ENCODE measurements around the gene ARFGAP3. TPM values are rescaled to one million over a fixed set of nuclear protein-coding genes. Genes with fewer than 3 reads are reported as not detected.

ARFGAP3 gene
- total RNA-seq, 2 donors from 2014 or later, result 38.0 to 46.3 TPM

GRCh38 chr22:42817556-42817955 lies 39.5 kb downstream of the ARFGAP3 start:
- no peak for DNase-seq
- ATAC-seq (replicated peaks in 1 of 2), result no peak
- H3K27ac Mint-ChIP-seq, result no peak overlapping the region
- no peaks in the 10 kb centered on the region for H3K4me1 Mint-ChIP-seq (ENCODE audit: low read depth)
- peaks cover 5 to 7% of the 10 kb centered on the region in 2 donors for H3K36me3 Mint-ChIP-seq (ENCODE audit: insufficient read depth in 2 of 2)
- H3K4me3 Mint-ChIP-seq, result no peak overlapping the region
- no peaks in the 10 kb centered on the region for H3K27me3 Mint-ChIP-seq (ENCODE audit: low read depth)
- no peaks in the 10 kb centered on the region for H3K9me3 Mint-ChIP-seq

GRCh38 chr22:42816336-42816735 lies 40.7 kb downstream of the ARFGAP3 start:
- H3K27ac Mint-ChIP-seq, result no peak overlapping the region
- DNase-seq (no peak), ATAC-seq (replicated peaks in 1 of 2) (no peak)
- H3K4me3 Mint-ChIP-seq, result no peak overlapping the region
- H3K27me3 Mint-ChIP-seq (ENCODE audit: low read depth), result no peaks in the 10 kb centered on the region
- no peaks in the 10 kb centered on the region for H3K4me1 Mint-ChIP-seq (ENCODE audit: low read depth)
- H3K9me3 Mint-ChIP-seq, result no peaks in the 10 kb centered on the region
- H3K36me3 Mint-ChIP-seq (ENCODE audit: insufficient read depth in 2 of 2), result no peaks in the 10 kb centered on the region

DNA sequence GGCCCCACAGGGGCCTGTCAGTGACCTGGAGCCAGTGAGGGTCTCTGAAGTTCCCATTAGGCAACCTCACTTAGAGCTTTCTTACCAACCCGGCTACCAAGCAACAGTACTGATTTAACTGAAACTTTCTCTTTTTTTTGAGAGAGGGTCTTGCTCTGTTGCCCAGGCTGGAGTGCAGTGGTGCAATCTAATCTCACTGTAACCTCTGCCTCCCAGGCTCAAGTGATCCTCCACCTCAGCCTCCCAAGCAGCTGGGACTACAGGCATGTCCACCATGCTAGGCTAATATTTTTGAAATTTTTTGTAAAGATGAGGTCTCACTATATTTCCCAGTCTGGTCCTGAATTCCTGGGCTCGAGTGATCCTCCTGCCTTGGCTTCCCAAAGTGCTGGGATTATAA lies 42.5 kb downstream of the ARFGAP3 start:
- no peak for ATAC-seq (replicated peaks in 1 of 2)
- no peak for DNase-seq
- no peaks in the 10 kb centered on the region for H3K27me3 Mint-ChIP-seq (ENCODE audit: low read depth)
- no peaks in the 10 kb centered on the region for H3K9me3 Mint-ChIP-seq
- H3K4me1 Mint-ChIP-seq (ENCODE audit: low read depth), result no peaks in the 10 kb centered on the region
- H3K27ac Mint-ChIP-seq, result no peak overlapping the region
- H3K4me3 Mint-ChIP-seq, result no peak overlapping the region
- no peaks in the 10 kb centered on the region for H3K36me3 Mint-ChIP-seq (ENCODE audit: insufficient read depth in 2 of 2)

DNA sequence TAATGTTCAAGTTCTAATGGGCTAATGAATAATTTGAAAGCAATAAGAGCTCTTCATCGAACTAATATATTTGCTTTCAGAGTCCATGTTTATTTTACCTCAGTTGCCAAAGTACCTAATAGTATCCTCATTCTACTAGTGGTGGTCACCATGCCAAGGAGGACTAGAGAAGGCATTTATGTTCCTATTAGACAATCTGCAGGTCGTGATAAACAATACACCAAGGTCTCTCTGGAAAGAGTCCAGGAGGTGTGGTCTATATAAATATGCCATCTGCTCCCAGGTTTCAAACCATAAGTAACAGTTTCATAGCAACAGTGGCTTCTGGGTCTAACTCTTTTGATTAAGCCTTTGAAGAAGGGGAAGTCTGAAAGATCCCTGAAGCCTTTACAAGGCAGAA lies 42.9 kb downstream of the ARFGAP3 start:
- H3K9me3 Mint-ChIP-seq, result no peaks in the 10 kb centered on the region
- H3K27me3 Mint-ChIP-seq (ENCODE audit: low read depth), result no peaks in the 10 kb centered on the region
- DNase-seq, result no peak
- no peak for ATAC-seq (replicated peaks in 1 of 2)
- no peaks in the 10 kb centered on the region for H3K36me3 Mint-ChIP-seq (ENCODE audit: insufficient read depth in 2 of 2)
- H3K4me3 Mint-ChIP-seq, result no peak overlapping the region
- H3K4me1 Mint-ChIP-seq (ENCODE audit: low read depth), result no peaks in the 10 kb centered on the region
- no peak overlapping the region for H3K27ac Mint-ChIP-seq

DNA sequence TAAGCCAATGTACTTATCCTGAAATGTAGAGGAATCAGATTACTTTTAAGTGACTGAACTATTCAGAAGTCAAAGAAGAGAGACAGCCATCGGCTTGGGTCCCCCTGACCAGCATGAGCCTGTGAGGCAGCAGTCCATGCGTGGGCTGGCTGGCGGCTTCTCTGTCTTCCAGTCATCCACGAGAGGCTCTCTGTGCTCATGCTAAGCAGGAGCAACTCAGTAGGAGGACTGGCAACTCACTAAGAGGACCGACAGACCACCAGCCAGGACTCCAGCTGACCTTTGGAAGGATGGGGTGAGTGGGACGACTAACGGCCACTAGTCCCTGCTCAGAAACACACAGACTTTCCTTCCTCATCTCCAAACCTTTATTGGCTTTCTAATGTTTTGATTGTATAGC lies 43.6 kb downstream of the ARFGAP3 start:
- Mint-ChIP-seq H3K9me3 (no peaks in the 10 kb centered on the region), H3K27ac (no peak overlapping the region), H3K27me3 (ENCODE audit: low read depth) (no peaks in the 10 kb centered on the region), H3K36me3 (ENCODE audit: insufficient read depth in 2 of 2) (no peaks in the 10 kb centered on the region), H3K4me3 (no peak overlapping the region), H3K4me1 (ENCODE audit: low read depth) (no peaks in the 10 kb centered on the region)
- ATAC-seq (replicated peaks in 1 of 2) (no peak), DNase-seq (no peak)

DNA sequence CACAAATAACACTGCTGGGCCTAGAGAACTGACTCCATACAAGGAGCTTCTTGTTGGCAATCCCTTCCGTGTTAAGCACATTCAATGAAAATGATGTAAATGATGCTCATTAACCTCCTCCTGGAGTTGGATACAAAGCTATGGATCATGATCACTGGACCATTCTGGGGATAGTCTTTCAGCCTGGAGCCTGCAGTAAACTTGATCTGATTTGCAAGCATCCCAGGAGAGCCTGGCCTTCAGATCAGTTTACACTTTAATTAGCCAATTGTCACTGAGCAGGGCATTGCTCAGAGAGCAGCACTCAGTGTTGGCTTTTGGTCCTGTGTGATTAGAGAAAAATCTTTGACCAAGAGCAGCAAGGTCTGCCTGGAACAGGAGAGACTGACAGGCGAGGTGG lies 45.6 kb downstream of the ARFGAP3 start:
- Mint-ChIP-seq H3K27me3 (ENCODE audit: low read depth) (no peaks in the 10 kb centered on the region), H3K9me3 (no peaks in the 10 kb centered on the region), H3K4me3 (no peak overlapping the region), H3K36me3 (ENCODE audit: insufficient read depth in 2 of 2) (peaks cover 0 to 3% of the 10 kb centered on the region in 2 donors), H3K27ac (no peak overlapping the region), H3K4me1 (ENCODE audit: low read depth) (no peaks in the 10 kb centered on the region)
- DNase-seq (no peak), ATAC-seq (replicated peaks in 1 of 2) (no peak)

DNA sequence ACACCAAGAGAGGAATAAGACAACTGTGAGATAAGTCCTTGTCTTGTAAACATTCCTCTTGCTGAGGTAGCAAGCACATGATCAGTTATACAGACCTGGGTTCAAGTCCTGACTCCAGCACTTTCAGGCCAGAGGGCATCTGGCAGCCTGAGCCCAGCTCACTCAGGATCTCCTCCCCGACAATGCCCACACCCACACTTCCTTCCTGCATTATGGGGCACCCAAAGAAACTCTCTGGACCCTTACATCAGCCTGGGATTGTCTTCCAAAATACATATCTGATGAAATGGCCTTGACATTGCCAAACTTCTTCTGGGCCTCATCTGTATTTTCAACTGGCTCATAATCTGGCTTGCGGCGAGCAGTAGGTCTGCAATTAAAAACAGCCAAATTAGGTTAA lies 48.6 kb downstream of the ARFGAP3 start:
- Mint-ChIP-seq H3K36me3 (ENCODE audit: insufficient read depth in 2 of 2) (peaks cover 0 to 3% of the 10 kb centered on the region in 2 donors), H3K27ac (no peak overlapping the region), H3K4me3 (no peak overlapping the region), H3K27me3 (ENCODE audit: low read depth) (no peaks in the 10 kb centered on the region), H3K4me1 (ENCODE audit: low read depth) (no peaks in the 10 kb centered on the region), H3K9me3 (no peaks in the 10 kb centered on the region)
- DNase-seq (no peak), ATAC-seq (replicated peaks in 1 of 2) (no peak)

- H3K27me3 Mint-ChIP-seq (ENCODE audit: low read depth), result no peaks in the 10 kb centered on the region
- no peaks in the 10 kb centered on the region for H3K4me1 Mint-ChIP-seq (ENCODE audit: low read depth)
- peaks cover 0 to 3% of the 10 kb centered on the region in 2 donors for H3K36me3 Mint-ChIP-seq (ENCODE audit: insufficient read depth in 2 of 2)
- DNase-seq (no peak), ATAC-seq (replicated peaks in 1 of 2) (no peak)
- H3K9me3 Mint-ChIP-seq, result no peaks in the 10 kb centered on the region
- no peak overlapping the region for H3K27ac Mint-ChIP-seq
- H3K4me3 Mint-ChIP-seq, result no peak overlapping the region
These were observed 49.9 kb downstream of the ARFGAP3 start for GRCh38 chr22:42807185-42807584.

DNA sequence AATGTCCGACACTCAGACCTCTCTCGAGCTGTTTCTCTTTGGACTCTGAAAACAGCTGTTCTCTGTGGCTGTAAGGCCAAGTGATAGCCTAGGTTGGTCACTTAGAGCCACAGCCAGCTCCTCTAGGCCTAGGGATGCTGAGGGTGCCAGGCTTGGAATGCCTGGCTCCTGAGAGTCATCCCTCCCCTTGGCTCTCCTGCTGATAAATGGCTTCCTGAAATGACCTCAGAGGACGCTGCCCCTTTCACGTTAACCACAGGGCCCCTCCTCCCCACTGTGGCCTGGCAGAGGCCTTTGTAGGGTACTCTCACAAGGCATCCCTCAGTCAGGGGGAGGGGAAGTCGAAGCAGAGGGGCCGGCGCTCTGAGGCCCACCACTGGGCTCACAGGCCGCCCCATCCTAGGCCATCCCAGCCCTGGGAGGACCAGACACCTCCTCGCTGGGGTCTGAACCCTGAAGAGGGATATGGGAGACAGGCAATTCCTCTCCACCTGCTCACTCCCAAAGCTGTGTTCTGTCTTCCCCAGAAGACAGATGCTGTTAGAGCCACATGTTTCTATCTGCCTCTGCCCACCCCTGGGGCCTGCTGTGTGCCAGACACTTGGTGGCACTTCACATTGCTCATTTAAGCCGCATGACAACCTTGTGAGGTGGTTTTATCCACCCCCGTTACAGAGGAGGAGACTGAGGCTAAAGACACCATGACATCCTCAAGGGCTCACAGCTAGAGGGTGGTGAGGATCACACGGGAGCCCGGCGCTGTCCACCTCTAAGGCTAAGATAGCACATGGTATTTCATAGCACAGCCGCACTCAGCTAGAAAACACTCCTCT lies 50.9 kb downstream of the ARFGAP3 start:
- DNase-seq (no peak), ATAC-seq (replicated peaks in 1 of 2) (no peak)
- Mint-ChIP-seq H3K27me3 (ENCODE audit: low read depth) (no peaks in the 10 kb centered on the region), H3K4me1 (ENCODE audit: low read depth) (no peaks in the 10 kb centered on the region), H3K9me3 (no peaks in the 10 kb centered on the region), H3K4me3 (no peak overlapping the region), H3K27ac (no peak overlapping the region), H3K36me3 (ENCODE audit: insufficient read depth in 2 of 2) (peaks cover 0 to 3% of the 10 kb centered on the region in 2 donors)

- Mint-ChIP-seq H3K4me1 (ENCODE audit: low read depth) (no peaks in the 10 kb centered on the region), H3K27me3 (ENCODE audit: low read depth) (no peaks in the 10 kb centered on the region), H3K9me3 (no peaks in the 10 kb centered on the region), H3K4me3 (no peak overlapping the region), H3K27ac (peak overlapping the region; percentile 28), H3K36me3 (ENCODE audit: insufficient read depth in 2 of 2) (peaks cover 0 to 5% of the 10 kb centered on the region in 2 donors)
- ATAC-seq (replicated peaks in 1 of 2), result no peak
- DNase-seq, result no peak
These were observed 51.8 kb downstream of the ARFGAP3 start for GRCh38 chr22:42805016-42805997.

DNA sequence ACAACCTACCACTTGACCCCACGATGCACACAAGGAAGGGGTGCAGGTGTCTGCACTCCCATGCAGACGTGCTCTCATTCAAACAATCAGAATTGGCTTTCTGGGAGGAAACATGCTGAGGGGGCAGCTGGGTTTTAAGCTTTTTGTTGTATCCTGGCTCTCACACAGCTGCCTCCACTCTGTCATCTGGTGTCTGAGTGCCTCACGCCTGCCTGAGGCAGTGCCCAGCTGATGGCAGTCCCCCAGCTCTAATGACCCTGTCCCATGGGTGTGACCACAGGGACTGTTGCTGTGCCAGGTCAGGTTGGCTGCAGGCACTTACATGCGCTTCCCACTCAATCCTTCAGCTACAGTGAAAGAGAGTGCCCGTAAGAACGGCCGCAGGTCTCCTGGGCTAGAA lies 53.7 kb downstream of the ARFGAP3 start:
- H3K4me1 Mint-ChIP-seq (ENCODE audit: low read depth), result no peaks in the 10 kb centered on the region
- ATAC-seq (replicated peaks in 1 of 2) (no peak), DNase-seq (no peak)
- H3K36me3 Mint-ChIP-seq (ENCODE audit: insufficient read depth in 2 of 2), result peaks cover 0 to 5% of the 10 kb centered on the region in 2 donors
- no peaks in the 10 kb centered on the region for H3K27me3 Mint-ChIP-seq (ENCODE audit: low read depth)
- H3K4me3 Mint-ChIP-seq, result no peak overlapping the region
- H3K27ac Mint-ChIP-seq, result no peak overlapping the region
- no peaks in the 10 kb centered on the region for H3K9me3 Mint-ChIP-seq

DNA sequence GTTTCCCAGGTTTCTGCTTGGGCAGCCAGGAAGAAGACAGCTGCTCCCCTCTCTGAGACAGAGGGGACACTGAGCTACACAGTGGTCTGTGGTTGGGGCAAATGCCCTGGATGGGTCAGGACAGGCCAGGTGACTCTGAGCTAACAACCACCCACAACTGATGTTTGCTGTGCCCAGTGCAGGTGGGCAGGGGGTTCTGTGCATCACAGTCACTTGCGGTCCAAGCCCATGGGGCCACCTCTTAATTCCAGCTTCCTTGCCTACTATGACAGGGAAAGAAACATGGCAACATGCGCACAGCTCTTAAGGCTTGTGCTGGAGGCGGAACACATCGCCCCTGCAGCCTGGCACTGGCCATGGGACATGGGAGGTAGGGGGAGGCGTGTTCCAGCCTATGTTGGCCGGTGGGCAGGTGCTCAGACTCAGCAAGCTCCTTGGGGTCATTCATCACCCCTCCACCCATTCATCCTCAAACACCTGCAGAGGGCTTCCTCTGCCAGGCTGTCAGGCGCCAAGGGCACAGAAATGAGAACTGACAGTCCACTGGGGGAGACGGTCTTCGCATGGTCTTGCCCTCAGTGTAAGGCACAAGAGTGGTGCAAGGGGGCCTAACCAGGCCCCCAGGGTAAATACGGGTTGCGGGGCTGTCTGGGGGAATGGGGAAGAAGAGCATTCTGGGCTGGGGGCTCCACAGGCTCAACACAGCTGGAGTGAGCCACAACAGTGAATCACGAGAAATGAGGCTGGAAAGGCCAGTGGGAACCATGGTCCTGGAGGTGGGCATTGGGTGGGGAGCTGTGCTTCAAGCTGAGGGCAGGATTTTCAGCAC lies 55.6 kb downstream of the ARFGAP3 start:
- Mint-ChIP-seq H3K9me3 (no peaks in the 10 kb centered on the region), H3K36me3 (ENCODE audit: insufficient read depth in 2 of 2) (peaks cover 2% of the 10 kb centered on the region in 2 donors), H3K4me3 (no peak overlapping the region), H3K27ac (no peak overlapping the region), H3K4me1 (ENCODE audit: low read depth) (peaks cover 12% of the 10 kb centered on the region), H3K27me3 (ENCODE audit: low read depth) (no peaks in the 10 kb centered on the region)
- ATAC-seq (replicated peaks in 1 of 2) (no peak), DNase-seq (no peak)
